HepG2 (cell line): Measurements from ENCODE around the gene FBXO44. TPM values are rescaled to one million over a fixed set of nuclear protein-coding genes. Genes with fewer than 3 reads are reported as not detected.
A peak's percentile ranks its signal among the peaks of the same experiment; 100 is the strongest.

Source experiments
- ATAC-seq: fragments of 200-7000 bp; cut with Tn5 transposase; 3 replicates; pipeline ENCODE4 v1.9.1; 2020; ENCODE audit warnings: mild to moderate bottlenecking, moderate library complexity
- BruUV-seq: library from RNA; stranded (reverse); fragments of 400-500 nt; replicated peaks from 2 replicates; lab custom pipeline; 2021; lab: Mats Ljungman, UMichigan
- CTCF ChIA-PET: fragments of 300-600 bp; formaldehyde crosslinking; extraction: SDS; loops from one replicate; lab custom pipeline; 2021; ENCODE audit warnings: low total read pairs, inconsistent platforms, low intra/inter-chr PET ratio; lab: Yijun Ruan, JAX
- POLR2A ChIA-PET: fragments of 350-600 bp; sonication (Branson Sonifier 250); formaldehyde crosslinking; loops from one replicate; lab custom pipeline; 2020; ENCODE audit warnings: antibody characterized with exemption, inconsistent platforms; lab: Yijun Ruan, JAX
- DNase-seq: peaks from one replicate; pipeline ENCODE4 v3.0.0-alpha.2; 2015; ENCODE audit warnings: low spot score
- FAIRE-seq: peaks from 3 replicates; lab custom pipeline; 2011; peaks lifted over from hg19 to GRCh38; lab: Jason Lieb, UNC
- H2AFZ ChIP-seq: one replicate; pipeline ENCODE4 v1.6.1; 2011; ENCODE audit warnings: low read length, inconsistent platforms
- H3K27ac ChIP-seq: fragments of 300-600 bp; 3 replicates; pipeline ENCODE4 v1.8.0; 2011; ENCODE audit warnings: mixed run types, mild to moderate bottlenecking, mixed read lengths, low read length, inconsistent platforms; ENCODE audit not compliant: insufficient read depth; ENCODE audit errors: extremely low read length
- H3K27me3 ChIP-seq, 2 experiments: fragments of 200-600 bp in 1 of 2; 2 replicates in 1 of 2; 3 replicates in 1 of 2; pipeline versions ENCODE4 v1.6.0 to v1.8.0; 2011; ENCODE audit warnings: low read length in 2 of 2, mild to moderate bottlenecking in 2 of 2, moderate library complexity in 2 of 2, inconsistent platforms in 1 of 2; ENCODE audit not compliant: insufficient read depth in 2 of 2, control insufficient read depth in 1 of 2
- H3K36me3 ChIP-seq, 2 experiments: fragments of 200-600 bp in 1 of 2; replicated peaks in 1 of 2; 2 replicates in 1 of 2; 3 replicates in 1 of 2; pipeline versions ENCODE4 v1.5.1 to v1.8.0; 2011; ENCODE audit warnings: low read length in 2 of 2, inconsistent platforms in 1 of 2; ENCODE audit not compliant: insufficient read depth in 2 of 2, control insufficient read depth in 1 of 2
- H3K4me1 ChIP-seq: 2 replicates; pipeline ENCODE4 v1.5.1; 2012; ENCODE audit warnings: low read length, inconsistent platforms; ENCODE audit not compliant: insufficient read depth
- H3K4me2 ChIP-seq: 2 replicates; pipeline ENCODE4 v1.6.0; 2011; ENCODE audit warnings: low read depth, low read length, inconsistent platforms
- H3K4me3 ChIP-seq, 3 experiments: fragments of 200-600 bp in 1 of 3; sonication (generic), shearing (Covaris generic) in 1 of 3; replicated peaks in 1 of 3; 2 replicates each; pipeline ENCODE4 v1.5.1; 2011 to 2016; ENCODE audit warnings: low read length in 3 of 3, inconsistent platforms in 2 of 3, low read depth in 2 of 3, mild to moderate bottlenecking in 2 of 3, control low read depth in 1 of 3, mixed read lengths in 1 of 3; ENCODE audit not compliant: insufficient read depth in 1 of 3
- H3K79me2 ChIP-seq: one replicate; pipeline ENCODE4 v1.6.1; 2011; ENCODE audit warnings: low read length, inconsistent platforms; ENCODE audit not compliant: insufficient read depth
- H3K9ac ChIP-seq: 2 replicates; pipeline ENCODE4 v1.6.0; 2011; ENCODE audit warnings: mild to moderate bottlenecking, low read depth, low read length, inconsistent platforms; ENCODE audit not compliant: insufficient read depth
- H3K9me3 ChIP-seq: 2 replicates; pipeline ENCODE4 v1.5.1; 2012; ENCODE audit warnings: mild to moderate bottlenecking, low read length
- H4K20me1 ChIP-seq: 2 replicates; pipeline ENCODE4 v1.6.0; 2011; ENCODE audit warnings: inconsistent platforms, mild to moderate bottlenecking, low read length, moderate library complexity; ENCODE audit not compliant: insufficient read depth
- FOXC1 ChIP-seq: sonication (generic); formaldehyde crosslinking; IDR thresholded peaks from 2 replicates; pipeline ENCODE4 v1.8.0; 2022; ENCODE audit warnings: mild to moderate bottlenecking, missing genetic modification reagents, borderline replicate concordance
- HNRNPL ChIP-seq: fragments of 200-400 bp; formaldehyde crosslinking; IDR thresholded peaks from 2 replicates; pipeline ENCODE4 v1.6.1; 2017; ENCODE audit warnings: mild to moderate bottlenecking, low read depth, low read length
- HNRNPLL ChIP-seq: fragments of 200-400 bp; formaldehyde crosslinking; IDR thresholded peaks from 2 replicates; pipeline ENCODE4 v1.6.1; 2017; ENCODE audit warnings: mild to moderate bottlenecking, low read depth, low read length; ENCODE audit not compliant: poor library complexity, severe bottlenecking
- IRF2 ChIP-seq: IDR thresholded peaks from 2 replicates; pipeline ENCODE4 v1.6.1; 2018; ENCODE audit warnings: missing genetic modification reagents, missing compliant biosample characterization
- MTA1 ChIP-seq: sonication (generic); formaldehyde crosslinking; IDR thresholded peaks from 2 replicates; pipeline ENCODE4 v1.4.0; 2020; ENCODE audit warnings: missing genetic modification reagents, mild to moderate bottlenecking, borderline replicate concordance
- POLR2G ChIP-seq: fragments of 200-400 bp; formaldehyde crosslinking; IDR thresholded peaks from 2 replicates; pipeline ENCODE4 v1.6.1; 2018; ENCODE audit warnings: mild to moderate bottlenecking, low read depth, low read length, moderate library complexity
- RBFOX2 ChIP-seq: fragments of 200-400 bp; formaldehyde crosslinking; IDR thresholded peaks from 2 replicates; pipeline ENCODE4 v1.6.1; 2017; ENCODE audit warnings: low read depth, mild to moderate bottlenecking, low read length
- SMARCC2 ChIP-seq: fragments of 450-650 bp; IDR thresholded peaks from 2 replicates; pipeline ENCODE4 v1.6.1; 2017; ENCODE audit warnings: antibody characterized with exemption, mild to moderate bottlenecking
- SP4 ChIP-seq: sonication (generic); formaldehyde crosslinking; IDR thresholded peaks from 2 replicates; pipeline ENCODE4 v1.8.1; 2023; ENCODE audit warnings: mild to moderate bottlenecking, missing genetic modification reagents
- ZNF160 ChIP-seq: sonication (generic); formaldehyde crosslinking; IDR thresholded peaks from 2 replicates; pipeline ENCODE4 v1.8.0; 2022; ENCODE audit warnings: mild to moderate bottlenecking, inconsistent platforms, missing genetic modification reagents
- ZNF207 ChIP-seq: fragments of 450-650 bp; IDR thresholded peaks from 2 replicates; pipeline ENCODE4 v1.6.1; 2016; ENCODE audit warnings: antibody characterized with exemption, borderline replicate concordance
- ZNF563 ChIP-seq: sonication (generic); formaldehyde crosslinking; IDR thresholded peaks from 2 replicates; pipeline ENCODE4 v1.8.0; 2022; ENCODE audit warnings: mild to moderate bottlenecking, moderate library complexity, missing genetic modification reagents
- ZNF777 ChIP-seq: sonication (generic); formaldehyde crosslinking; IDR thresholded peaks from 2 replicates; pipeline ENCODE4 v1.4.0; 2020; ENCODE audit warnings: missing genetic modification reagents
- WGBS: methylation state at CpG from one replicate; pipeline ENCODE4 v1.1.6; 2017; ENCODE audit warnings: low lambda C conversion rate; 5-methylcytosine and 5-hydroxymethylcytosine counted together
- in situ Hi-C: cut with HindIII; loops from 2 replicates; pipeline ENCODE4 v1.10.0; 2017; ENCODE audit warnings: low pct_unique_long_range_greater_than_20kb; ENCODE audit not compliant: extremely low pct_ligation_motif_present
- intact Hi-C: fragments of 100-400 bp; cut with micrococcal nuclease; formaldehyde crosslinking; loops from one replicate; pipeline ENCODE4 v1.10.0; 2022; ENCODE audit not compliant: unreplicated experiment
- polyA plus RNA-seq, 8 experiments: library from polyadenylated mRNA; depleted of rRNA in 3 of 8; stranded (reverse) in 7 of 8; unstranded in 1 of 8; fragments of >200 nt; fragmentation: Illumina TruSeq in 4 of 8; extraction: Trizol in 4 of 8; gene quantifications; 2 replicates each; pipeline versions ENCODE4 v1.2.1 to v1.2.3, GENCODE V29; 2011 to 2016; ENCODE audit warnings: low read depth in 4 of 8, missing spikeins in 1 of 8, mixed read lengths in 1 of 8; ENCODE audit not compliant: insufficient read depth in 1 of 8
- total RNA-seq, 5 experiments: library from RNA; depleted of rRNA; stranded (reverse); fragments of >200 nt; fragmentation: Illumina TruSeq; extraction: Trizol; gene quantifications; 2 replicates each; pipeline ENCODE4 v1.2.3, GENCODE V29; 2016; ENCODE audit warnings: low read depth in 1 of 5
- TF ChIP-seq, protein P1 (sequence below): sonication (generic); formaldehyde crosslinking; IDR thresholded peaks from 2 replicates; pipeline ENCODE4 v1.5.0; 2020; ENCODE audit warnings: mild to moderate bottlenecking, missing genetic modification reagents, borderline replicate concordance
- TF ChIP-seq, protein P2 (sequence below): sonication (generic); formaldehyde crosslinking; IDR thresholded peaks from 2 replicates; pipeline ENCODE4 v1.4.0; 2020; ENCODE audit warnings: mild to moderate bottlenecking, missing genetic modification reagents

Gene FBXO44
- total and polyA plus RNA-seq, 2 of the 13 experiments (the other 11 are each of a cell fraction or from before 2014, with no cell fraction given), result 22.4 to 27.9 TPM

DNA sequence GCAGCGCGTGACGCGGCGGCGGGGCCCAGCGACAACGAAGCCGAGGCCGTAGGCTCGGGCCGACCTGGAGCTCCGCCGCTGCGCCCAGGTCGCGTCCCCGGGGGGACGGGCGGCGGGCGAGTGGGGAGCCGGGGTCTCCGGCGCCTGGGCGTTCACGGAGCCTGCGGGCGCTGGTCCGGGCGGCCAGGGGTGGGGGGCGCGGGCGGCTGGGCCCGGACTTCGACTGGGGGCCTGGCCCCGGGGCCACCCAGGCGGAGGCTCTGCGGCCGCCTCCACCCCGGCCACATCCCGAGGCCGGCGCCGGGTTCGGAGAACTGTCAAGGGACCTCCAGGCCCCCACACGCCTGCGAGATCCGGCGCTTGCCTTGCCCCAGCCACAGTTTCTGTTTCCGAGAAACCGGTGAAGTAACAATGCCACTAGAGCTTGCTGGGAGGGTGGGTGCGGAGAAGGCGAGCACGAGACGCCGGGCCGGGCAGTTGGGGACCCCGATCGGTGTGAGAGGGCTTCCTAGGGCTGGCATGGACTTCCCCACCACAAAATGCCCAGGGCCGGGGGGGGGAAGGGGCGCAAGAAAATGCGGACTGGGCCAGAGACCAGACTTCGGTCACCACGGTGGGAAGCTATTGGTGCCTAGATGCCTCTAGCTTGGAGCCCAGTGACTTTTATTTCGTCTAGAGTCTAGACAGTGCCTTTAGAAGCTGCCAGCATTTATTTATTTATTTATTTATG lies 9.8 kb downstream of the FBXO44 start:
- Histone ChIP-seq H3K9ac (peak overlapping the region; percentile 72), H3K27me3 (no peaks in the 10 kb centered on the region; a peak in 1 of 5 replicates), H3K9me3 (no peaks in the 10 kb centered on the region), H3K27ac (peak overlapping the region; percentile 36), H3K4me1 (peaks cover 16% of the 10 kb centered on the region; the same call in 1 of the 2 replicates), H3K36me3 (peaks cover 0 to 4% of the 10 kb centered on the region in 2 experiments; a peak in 3 of 5 replicates), H3K4me2 (peak overlapping the region; percentile 99), H4K20me1 (no peaks in the 10 kb centered on the region), H3K79me2 (no peaks in the 10 kb centered on the region), H2AFZ (no peak overlapping the region), H3K4me3 (peak overlapping the region; percentile 67 to 76 (median 71))
- ChIA-PET POLR2A (interaction anchor here (0.6 to 3.2 kb wide), 12 partner anchors 8 to 397 kb away, joined by 3 to 45 read pairs (median 4); partner anchors contain the start of genes FBXO2, FBXO44 and MAD2L2), CTCF (interaction anchor here (2.4 kb wide), 1 partner anchor 55 kb away, joined by 15 read pairs; no protein-coding TSS in a partner anchor)
- peak; percentile 58 for ATAC-seq
- no peak for DNase-seq
- BruUV-seq, result TSS peak; percentile 22
- WGBS, result 7% methylated on average over 2 of the region's 66 CpGs
- intact Hi-C loops (loop anchor here (1.0 kb wide), 1 partner anchor 55 kb away; no protein-coding TSS in a partner anchor), in situ Hi-C loops (loop anchor here (5.0 kb wide), 1 partner anchor 53 kb away; no protein-coding TSS in a partner anchor)
- FAIRE-seq, result no peak
- TF ChIP-seq ZNF160 (CRISPR knock-in tag) (no peak), IRF2 (0 out of 2 replicates have a peak, but pooled peaks have one; percentile 0), ZNF207 (no peak), ZNF563 (CRISPR knock-in tag) (peak; percentile 21; the same call in 1 of the 2 replicates), MTA1 (0 out of 2 replicates have a peak, but pooled peaks have one; percentile 13), RBFOX2 (peak; percentile 26; the same call in 1 of the 2 replicates), SP4 (CRISPR knock-in tag) (peak; percentile 11; the same call in 1 of the 2 replicates), ZNF777 (CRISPR knock-in tag) (0 out of 2 replicates have a peak, but pooled peaks have one; percentile 39), FOXC1 (no peak), POLR2G (0 out of 2 replicates have a peak, but pooled peaks have one; percentile 7), HNRNPLL (peak; percentile 18), SMARCC2 (no peak), HNRNPL (peak; percentile 49; the same call in 1 of the 2 replicates)
- TF ChIP-seq, protein P1, sequence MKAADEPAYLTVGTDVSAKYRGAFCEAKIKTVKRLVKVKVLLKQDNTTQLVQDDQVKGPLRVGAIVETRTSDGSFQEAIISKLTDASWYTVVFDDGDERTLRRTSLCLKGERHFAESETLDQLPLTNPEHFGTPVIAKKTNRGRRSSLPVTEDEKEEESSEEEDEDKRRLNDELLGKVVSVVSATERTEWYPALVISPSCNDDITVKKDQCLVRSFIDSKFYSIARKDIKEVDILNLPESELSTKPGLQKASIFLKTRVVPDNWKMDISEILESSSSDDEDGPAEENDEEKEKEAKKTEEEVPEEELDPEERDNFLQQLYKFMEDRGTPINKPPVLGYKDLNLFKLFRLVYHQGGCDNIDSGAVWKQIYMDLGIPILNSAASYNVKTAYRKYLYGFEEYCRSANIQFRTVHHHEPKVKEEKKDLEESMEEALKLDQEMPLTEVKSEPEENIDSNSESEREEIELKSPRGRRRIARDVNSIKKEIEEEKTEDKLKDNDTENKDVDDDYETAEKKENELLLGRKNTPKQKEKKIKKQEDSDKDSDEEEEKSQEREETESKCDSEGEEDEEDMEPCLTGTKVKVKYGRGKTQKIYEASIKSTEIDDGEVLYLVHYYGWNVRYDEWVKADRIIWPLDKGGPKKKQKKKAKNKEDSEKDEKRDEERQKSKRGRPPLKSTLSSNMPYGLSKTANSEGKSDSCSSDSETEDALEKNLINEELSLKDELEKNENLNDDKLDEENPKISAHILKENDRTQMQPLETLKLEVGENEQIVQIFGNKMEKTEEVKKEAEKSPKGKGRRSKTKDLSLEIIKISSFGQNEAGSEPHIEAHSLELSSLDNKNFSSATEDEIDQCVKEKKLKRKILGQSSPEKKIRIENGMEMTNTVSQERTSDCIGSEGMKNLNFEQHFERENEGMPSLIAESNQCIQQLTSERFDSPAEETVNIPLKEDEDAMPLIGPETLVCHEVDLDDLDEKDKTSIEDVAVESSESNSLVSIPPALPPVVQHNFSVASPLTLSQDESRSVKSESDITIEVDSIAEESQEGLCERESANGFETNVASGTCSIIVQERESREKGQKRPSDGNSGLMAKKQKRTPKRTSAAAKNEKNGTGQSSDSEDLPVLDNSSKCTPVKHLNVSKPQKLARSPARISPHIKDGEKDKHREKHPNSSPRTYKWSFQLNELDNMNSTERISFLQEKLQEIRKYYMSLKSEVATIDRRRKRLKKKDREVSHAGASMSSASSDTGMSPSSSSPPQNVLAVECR, result 0 out of 2 replicates have a peak, but pooled peaks have one; percentile 7
- TF ChIP-seq, protein P2, sequence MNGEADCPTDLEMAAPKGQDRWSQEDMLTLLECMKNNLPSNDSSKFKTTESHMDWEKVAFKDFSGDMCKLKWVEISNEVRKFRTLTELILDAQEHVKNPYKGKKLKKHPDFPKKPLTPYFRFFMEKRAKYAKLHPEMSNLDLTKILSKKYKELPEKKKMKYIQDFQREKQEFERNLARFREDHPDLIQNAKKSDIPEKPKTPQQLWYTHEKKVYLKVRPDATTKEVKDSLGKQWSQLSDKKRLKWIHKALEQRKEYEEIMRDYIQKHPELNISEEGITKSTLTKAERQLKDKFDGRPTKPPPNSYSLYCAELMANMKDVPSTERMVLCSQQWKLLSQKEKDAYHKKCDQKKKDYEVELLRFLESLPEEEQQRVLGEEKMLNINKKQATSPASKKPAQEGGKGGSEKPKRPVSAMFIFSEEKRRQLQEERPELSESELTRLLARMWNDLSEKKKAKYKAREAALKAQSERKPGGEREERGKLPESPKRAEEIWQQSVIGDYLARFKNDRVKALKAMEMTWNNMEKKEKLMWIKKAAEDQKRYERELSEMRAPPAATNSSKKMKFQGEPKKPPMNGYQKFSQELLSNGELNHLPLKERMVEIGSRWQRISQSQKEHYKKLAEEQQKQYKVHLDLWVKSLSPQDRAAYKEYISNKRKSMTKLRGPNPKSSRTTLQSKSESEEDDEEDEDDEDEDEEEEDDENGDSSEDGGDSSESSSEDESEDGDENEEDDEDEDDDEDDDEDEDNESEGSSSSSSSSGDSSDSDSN (CRISPR knock-in tag), result peak; percentile 7; the same call in 1 of the 2 replicates
